Activated T-helper 1 cell treated with anti-CD3 and anti-CD28 coated beads, Interleukin-12 subunit alpha, Interleukin-12 subunit beta, Interleukin-2, Interleukin-4 antibody, amounts not matched to agents 30 ng/mL and 10 ng/mL and 1 ng/mL, durations not matched to agents 14 hours and 24 hours and 36 hours (primary cell): ENCODE data around the gene LRP1. TPM values are rescaled to one million over a fixed set of nuclear protein-coding genes. Genes with fewer than 3 reads are reported as not detected.
"Not testable (repeated sequence)": the region's sequence is repeated elsewhere in the genome, so short reads cannot be mapped to it uniquely, and the experiment has no call there.

ENCODE experiments used
- DNase-seq: peaks from one replicate; pipeline ENCODE4 v3.0.0; 2021; ENCODE audit warnings: low spot score
- H3K27ac Mint-ChIP-seq: one replicate; pipeline ENCODE4 v1.8.0; 2021; ENCODE audit warnings: mild to moderate bottlenecking, mixed read lengths
- H3K27me3 Mint-ChIP-seq: one replicate; pipeline ENCODE4 v1.8.0; 2022; ENCODE audit warnings: mild to moderate bottlenecking, moderate library complexity, mixed read lengths; ENCODE audit not compliant: insufficient read depth
- H3K36me3 Mint-ChIP-seq: one replicate; pipeline ENCODE4 v1.8.0; 2021; ENCODE audit warnings: low read depth, mixed read lengths
- H3K4me1 Mint-ChIP-seq: one replicate; pipeline ENCODE4 v1.8.0; 2021; ENCODE audit warnings: low read depth, mixed read lengths
- H3K4me3 Mint-ChIP-seq: one replicate; pipeline ENCODE4 v1.8.0; 2021; ENCODE audit warnings: mild to moderate bottlenecking, moderate library complexity, mixed read lengths
- H3K9me3 Mint-ChIP-seq: one replicate; pipeline ENCODE4 v1.8.0; 2021; ENCODE audit warnings: mixed read lengths
- intact Hi-C: fragments of 100-400 bp; cut with micrococcal nuclease; formaldehyde crosslinking; loops from one replicate; pipeline ENCODE4 v1.15.1; 2024
- total RNA-seq: library from RNA; stranded (reverse); gene quantifications from 2 replicates; pipeline ENCODE4 v1.2.3, GENCODE V29; 2022

The LRP1 gene
- total RNA-seq, 1 donor from 2014 or later: 0.26 TPM

- Mint-ChIP-seq H3K4me1 (peaks cover 51% of the 10 kb centered on the region), H3K9me3 (no peaks in the 10 kb centered on the region), H3K36me3 (peaks cover 32% of the 10 kb centered on the region), H3K27me3 (no peaks in the 10 kb centered on the region), H3K27ac (peak overlapping the region; percentile 80), H3K4me3 (peak overlapping the region; percentile 99)
- DNase-seq: no peak
- intact Hi-C loops: loop anchor here (1.0 to 5.0 kb wide), 3 partner anchors 15 to 481 kb away; no protein-coding TSS in a partner anchor
Measured at GRCh38 chr12:57109207-57110103, 18.8 kb upstream of the LRP1 start.

- Mint-ChIP-seq H3K4me3 (peak overlapping the region; percentile 99), H3K27ac (peak overlapping the region; percentile 98), H3K9me3 (no peaks in the 10 kb centered on the region), H3K36me3 (peaks cover 25% of the 10 kb centered on the region), H3K4me1 (peaks cover 51% of the 10 kb centered on the region), H3K27me3 (no peaks in the 10 kb centered on the region)
- peak; percentile 56 for DNase-seq
- intact Hi-C loops: loop anchor here (1.0 to 5.0 kb wide), 6 partner anchors 16 to 482 kb away; partner anchors contain the start of genes NEMP1 and PRIM1
Measured at GRCh38 chr12:57110104-57111030, 17.9 kb upstream of the LRP1 start.

- intact Hi-C loops: loop anchor here (1.0 to 5.0 kb wide), 5 partner anchors 24 to 482 kb away; partner anchors contain the start of genes NEMP1 and PRIM1
- H3K4me1 Mint-ChIP-seq: peaks cover 51% of the 10 kb centered on the region
Measured at GRCh38 chr12:57111031-57111734, 17.1 kb upstream of the LRP1 start, which contains the start of gene STAT6. Gene STAT6, minus strand, starts transcription at chr12:57111362. Its CDS starts 3,084 bp downstream, at chr12:57108278.

GRCh38 chr12:57112492-57113294 is 15.6 kb upstream of the LRP1 start:
- no peaks in the 10 kb centered on the region for H3K9me3 Mint-ChIP-seq
- H3K27me3 Mint-ChIP-seq: peaks cover 4% of the 10 kb centered on the region
- no peak for DNase-seq
- peak overlapping the region; percentile 99 for H3K4me3 Mint-ChIP-seq
- H3K27ac Mint-ChIP-seq: peak overlapping the region; percentile 98
- peaks cover 43% of the 10 kb centered on the region for H3K4me1 Mint-ChIP-seq
- peaks cover 9% of the 10 kb centered on the region for H3K36me3 Mint-ChIP-seq
- intact Hi-C loops: loop anchor here (1.0 to 5.0 kb wide), 8 partner anchors 12 to 424 kb away; partner anchors contain the start of genes NACA and PTGES3

More at GRCh38 chr12:57111031-57111734, 17.1 kb upstream of the LRP1 start, which contains the start of gene STAT6:
- peaks cover 20% of the 10 kb centered on the region for H3K36me3 Mint-ChIP-seq
- H3K4me3 Mint-ChIP-seq: peak within 1 kb of the TSS; percentile 99
- DNase-seq: peak; percentile 84
- H3K27me3 Mint-ChIP-seq: no peaks in the 10 kb centered on the region
- peak within 1 kb of the TSS; percentile 98 for H3K27ac Mint-ChIP-seq
- no peaks in the 10 kb centered on the region for H3K9me3 Mint-ChIP-seq

GRCh38 chr12:57116580-57117281 is 11.6 kb upstream of the LRP1 start:
- peaks cover 13% of the 10 kb centered on the region for H3K4me1 Mint-ChIP-seq
- intact Hi-C loops: no loop called here
- no peak overlapping the region for H3K27ac Mint-ChIP-seq
- no peak overlapping the region for H3K4me3 Mint-ChIP-seq
- H3K9me3 Mint-ChIP-seq: no peaks in the 10 kb centered on the region
- H3K27me3 Mint-ChIP-seq: peaks cover 4% of the 10 kb centered on the region
- DNase-seq: no peak
- H3K36me3 Mint-ChIP-seq: no peaks in the 10 kb centered on the region

GRCh38 chr12:57118711-57119271 is 9.5 kb upstream of the LRP1 start:
- DNase-seq: no peak
- peaks cover 4% of the 10 kb centered on the region for H3K36me3 Mint-ChIP-seq

GRCh38 chr12:57119294-57120085 is 8.8 kb upstream of the LRP1 start:
- intact Hi-C loops: no loop called here
- Mint-ChIP-seq H3K27me3 (peaks cover 17% of the 10 kb centered on the region), H3K27ac (no peak overlapping the region), H3K4me1 (peaks cover 6% of the 10 kb centered on the region), H3K4me3 (no peak overlapping the region), H3K9me3 (peaks cover 18% of the 10 kb centered on the region), H3K36me3 (peaks cover 6% of the 10 kb centered on the region)
- no peak for DNase-seq

More at GRCh38 chr12:57118711-57119271, 9.5 kb upstream of the LRP1 start:
- H3K27ac Mint-ChIP-seq: no peak overlapping the region
- H3K4me1 Mint-ChIP-seq: no peaks in the 10 kb centered on the region
- no peak overlapping the region for H3K4me3 Mint-ChIP-seq
- intact Hi-C loops: no loop called here
- peaks cover 12% of the 10 kb centered on the region for H3K9me3 Mint-ChIP-seq
- peaks cover 11% of the 10 kb centered on the region for H3K27me3 Mint-ChIP-seq

- peaks cover 26% of the 10 kb centered on the region for H3K27me3 Mint-ChIP-seq
- H3K36me3 Mint-ChIP-seq, H3K4me3 Mint-ChIP-seq, intact Hi-C loops, H3K4me1 Mint-ChIP-seq, H3K27ac Mint-ChIP-seq, DNase-seq: not testable (repeated sequence)
- H3K9me3 Mint-ChIP-seq: peaks cover 18% of the 10 kb centered on the region
Measured at GRCh38 chr12:57120718-57121117, 7.6 kb upstream of the LRP1 start.

- Mint-ChIP-seq H3K27me3 (peaks cover 36% of the 10 kb centered on the region), H3K9me3 (peaks cover 18% of the 10 kb centered on the region), H3K36me3 (peaks cover 6% of the 10 kb centered on the region), H3K4me1 (peaks cover 17% of the 10 kb centered on the region), H3K4me3 (no peak overlapping the region), H3K27ac (no peak overlapping the region)
- intact Hi-C loops: loop anchor here (1.0 to 2.0 kb wide), 4 partner anchors 12 to 59 kb away; no protein-coding TSS in a partner anchor
- no peak for DNase-seq
Measured at GRCh38 chr12:57123813-57124212, 4.5 kb upstream of the LRP1 start.

GRCh38 chr12:57124261-57124877 is 3.9 kb upstream of the LRP1 start:
- peak; percentile 62 for DNase-seq
- H3K4me3 Mint-ChIP-seq: no peak overlapping the region
- peaks cover 17% of the 10 kb centered on the region for H3K4me1 Mint-ChIP-seq
- intact Hi-C loops: loop anchor here (1.0 to 2.0 kb wide), 4 partner anchors 12 to 59 kb away; no protein-coding TSS in a partner anchor
- peaks cover 36% of the 10 kb centered on the region for H3K27me3 Mint-ChIP-seq
- H3K27ac Mint-ChIP-seq: no peak overlapping the region
- H3K36me3 Mint-ChIP-seq: peaks cover 6% of the 10 kb centered on the region
- peaks cover 18% of the 10 kb centered on the region for H3K9me3 Mint-ChIP-seq
